GM19239 (cell line): Measurements from ENCODE around the gene FGD5.

Experiments used
- DNase-seq: peaks from one replicate; pipeline ENCODE4 v3.0.0; 2011; ENCODE audit warnings: low spot score; ENCODE audit not compliant: insufficient read length
- FAIRE-seq: peaks from 2 replicates; lab custom pipeline; 2011; peaks lifted over from hg19 to GRCh38; lab: Jason Lieb, UNC

The FGD5 gene, protein sequence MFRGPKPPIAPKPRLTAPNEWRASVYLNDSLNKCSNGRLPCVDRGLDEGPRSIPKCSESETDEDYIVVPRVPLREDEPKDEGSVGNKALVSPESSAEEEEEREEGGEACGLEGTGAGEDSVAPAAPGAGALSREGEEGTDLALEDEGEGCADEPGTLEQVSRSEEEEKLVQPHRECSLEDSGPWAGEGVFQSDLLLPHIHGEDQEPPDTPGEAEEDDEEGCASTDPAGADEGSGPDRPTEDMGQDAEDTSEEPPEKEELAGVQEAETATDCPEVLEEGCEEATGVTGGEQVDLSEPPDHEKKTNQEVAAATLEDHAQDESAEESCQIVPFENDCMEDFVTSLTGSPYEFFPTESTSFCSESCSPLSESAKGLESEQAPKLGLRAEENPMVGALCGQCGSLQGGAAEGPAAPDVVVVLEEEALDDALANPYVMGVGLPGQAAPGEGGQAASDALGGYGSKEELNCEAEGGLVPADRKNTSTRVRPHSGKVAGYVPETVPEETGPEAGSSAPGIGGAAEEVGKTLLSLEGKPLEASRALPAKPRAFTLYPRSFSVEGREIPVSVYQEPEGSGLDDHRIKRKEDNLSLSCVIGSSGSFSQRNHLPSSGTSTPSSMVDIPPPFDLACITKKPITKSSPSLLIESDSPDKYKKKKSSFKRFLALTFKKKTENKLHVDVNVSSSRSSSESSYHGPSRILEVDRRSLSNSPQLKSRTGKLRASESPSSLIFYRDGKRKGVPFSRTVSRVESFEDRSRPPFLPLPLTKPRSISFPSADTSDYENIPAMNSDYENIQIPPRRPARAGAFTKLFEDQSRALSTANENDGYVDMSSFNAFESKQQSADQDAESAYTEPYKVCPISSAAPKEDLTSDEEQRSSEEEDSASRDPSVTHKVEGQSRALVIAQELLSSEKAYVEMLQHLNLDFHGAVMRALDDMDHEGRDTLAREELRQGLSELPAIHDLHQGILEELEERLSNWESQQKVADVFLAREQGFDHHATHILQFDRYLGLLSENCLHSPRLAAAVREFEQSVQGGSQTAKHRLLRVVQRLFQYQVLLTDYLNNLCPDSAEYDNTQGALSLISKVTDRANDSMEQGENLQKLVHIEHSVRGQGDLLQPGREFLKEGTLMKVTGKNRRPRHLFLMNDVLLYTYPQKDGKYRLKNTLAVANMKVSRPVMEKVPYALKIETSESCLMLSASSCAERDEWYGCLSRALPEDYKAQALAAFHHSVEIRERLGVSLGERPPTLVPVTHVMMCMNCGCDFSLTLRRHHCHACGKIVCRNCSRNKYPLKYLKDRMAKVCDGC (N-terminal part only)

DNA sequence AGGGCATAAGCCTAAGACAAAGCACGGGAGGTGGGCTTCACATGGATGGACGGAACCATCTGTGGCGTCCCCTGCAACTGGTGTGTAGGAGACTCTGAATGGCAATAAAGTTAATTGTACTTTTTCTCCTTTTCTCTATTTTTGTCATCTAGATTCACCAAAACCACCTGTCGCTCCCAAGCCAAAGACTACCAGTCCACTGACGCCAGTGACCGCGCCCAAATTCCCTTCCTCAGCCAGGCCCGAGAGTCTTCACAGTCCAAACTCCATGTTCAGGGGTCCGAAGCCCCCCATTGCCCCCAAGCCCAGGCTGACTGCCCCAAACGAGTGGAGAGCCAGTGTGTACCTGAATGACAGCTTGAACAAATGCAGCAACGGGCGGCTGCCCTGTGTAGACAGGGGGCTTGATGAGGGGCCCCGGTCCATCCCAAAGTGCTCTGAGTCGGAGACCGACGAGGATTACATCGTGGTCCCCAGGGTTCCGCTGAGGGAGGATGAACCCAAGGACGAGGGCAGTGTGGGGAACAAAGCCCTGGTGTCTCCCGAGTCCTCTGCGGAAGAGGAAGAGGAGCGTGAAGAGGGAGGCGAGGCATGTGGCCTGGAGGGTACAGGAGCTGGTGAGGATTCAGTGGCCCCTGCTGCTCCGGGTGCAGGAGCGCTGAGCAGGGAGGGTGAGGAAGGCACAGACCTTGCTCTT is at the start of gene FGD5:
Gene FGD5 (plus strand): TSS at position 159 of the 697 bp plus-strand sequence. CDS start 110 bp downstream, at position 269.
- DNase-seq (no peak), FAIRE-seq (no peak)

DNA sequence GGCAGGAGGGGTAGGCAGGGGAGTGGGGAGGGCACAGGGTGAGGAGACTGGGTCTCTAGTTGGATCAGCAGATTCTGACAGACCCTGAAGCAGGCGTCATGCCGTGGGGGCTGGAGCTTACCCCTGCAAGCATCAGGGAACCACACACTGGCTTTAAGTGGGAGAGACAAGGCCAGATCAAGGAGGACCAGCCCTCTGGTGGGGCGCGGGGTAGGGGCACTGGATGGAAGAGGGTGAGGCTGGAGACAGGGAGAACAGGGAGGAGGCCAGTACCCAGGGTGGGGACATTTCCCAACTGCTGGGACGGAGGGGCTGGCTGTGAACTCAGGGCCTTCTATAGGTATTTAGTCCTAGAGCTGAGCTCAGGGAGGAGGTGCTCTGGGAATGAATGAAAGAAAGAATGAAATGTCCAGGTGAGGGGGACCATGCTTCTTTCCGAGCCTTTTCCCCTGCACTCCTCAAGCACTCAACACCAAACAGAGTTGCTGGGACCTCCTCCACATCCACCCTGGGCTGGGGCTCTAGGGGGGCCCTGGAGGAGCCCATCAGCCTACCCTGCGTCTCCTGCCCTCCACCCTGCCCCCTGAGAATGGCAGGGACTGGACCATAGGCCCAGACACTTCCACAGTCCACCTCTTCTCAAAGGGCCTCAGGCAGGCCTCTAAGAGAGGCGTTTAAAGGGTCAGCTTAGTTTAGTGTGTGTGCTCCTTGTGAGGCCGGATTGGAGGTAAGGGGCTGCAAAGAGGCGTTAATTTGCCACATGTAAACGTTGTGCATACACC is 49.0 kb upstream of the FGD5 start:
- DNase-seq (no peak), FAIRE-seq (no peak)

DNA sequence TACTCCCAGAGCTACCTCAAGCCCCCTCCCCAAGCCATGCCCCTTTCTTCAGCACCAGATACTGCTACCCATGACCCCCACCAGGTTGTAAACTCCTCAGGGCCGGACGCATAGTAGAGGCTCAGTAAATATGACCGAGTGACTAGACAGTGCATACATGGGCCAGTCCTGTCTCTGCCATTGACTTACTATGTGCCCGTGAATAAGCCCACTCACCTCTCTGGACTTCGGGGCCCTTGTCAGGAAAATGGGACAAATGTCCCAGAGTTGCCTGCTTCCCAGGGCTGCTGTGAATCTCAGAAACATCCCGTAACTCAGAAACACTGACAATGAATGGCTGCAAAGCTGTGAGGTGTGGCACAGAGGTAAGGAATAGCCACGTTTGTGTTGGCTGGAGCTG is 48.2 kb upstream of the FGD5 start:
- FAIRE-seq, result no peak
- DNase-seq, result no peak

DNA sequence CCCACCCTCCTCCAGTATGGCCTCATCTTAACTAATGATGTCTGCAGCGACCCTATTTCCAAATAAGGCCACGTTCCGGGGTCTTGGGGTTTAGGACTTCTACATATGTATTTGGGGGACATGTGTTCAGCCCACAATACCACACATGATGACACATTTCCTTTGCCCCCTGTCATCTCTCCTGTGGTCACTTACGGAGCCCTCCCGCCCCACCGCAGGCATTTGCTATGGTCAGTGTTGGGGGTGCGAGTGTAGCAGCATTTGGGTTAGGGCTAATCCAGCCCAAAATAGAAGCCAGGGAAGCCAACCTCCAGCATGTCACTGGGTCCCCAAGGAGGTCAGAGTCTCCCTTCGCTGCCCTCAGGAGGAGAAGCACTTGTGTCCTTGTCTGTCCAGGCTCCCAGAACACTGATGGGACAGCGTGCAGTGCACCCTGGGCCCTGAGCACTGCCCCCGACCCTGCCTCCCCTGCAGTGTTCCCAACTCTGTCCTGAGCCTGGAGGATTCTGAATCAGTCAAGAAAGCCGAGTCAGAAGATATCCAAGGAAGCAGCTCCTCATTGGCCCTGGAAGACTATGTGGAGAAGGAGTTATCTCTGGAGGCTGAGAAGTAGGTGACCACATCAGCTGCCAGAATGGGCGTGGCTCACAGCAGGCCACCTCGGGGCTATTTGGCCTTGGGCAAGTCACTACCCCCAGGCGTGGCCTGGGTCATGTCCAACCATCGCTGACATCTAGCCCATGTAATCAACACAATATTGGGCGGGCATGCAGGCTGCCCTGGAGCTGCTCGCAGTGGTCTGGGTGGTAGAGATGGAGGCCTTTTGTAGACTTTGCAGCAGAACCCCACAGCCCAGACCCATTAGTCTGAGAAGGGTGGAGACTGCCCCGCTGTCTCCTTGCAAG is 46.9 kb upstream of the FGD5 start:
- FAIRE-seq (no peak), DNase-seq (no peak)

DNA sequence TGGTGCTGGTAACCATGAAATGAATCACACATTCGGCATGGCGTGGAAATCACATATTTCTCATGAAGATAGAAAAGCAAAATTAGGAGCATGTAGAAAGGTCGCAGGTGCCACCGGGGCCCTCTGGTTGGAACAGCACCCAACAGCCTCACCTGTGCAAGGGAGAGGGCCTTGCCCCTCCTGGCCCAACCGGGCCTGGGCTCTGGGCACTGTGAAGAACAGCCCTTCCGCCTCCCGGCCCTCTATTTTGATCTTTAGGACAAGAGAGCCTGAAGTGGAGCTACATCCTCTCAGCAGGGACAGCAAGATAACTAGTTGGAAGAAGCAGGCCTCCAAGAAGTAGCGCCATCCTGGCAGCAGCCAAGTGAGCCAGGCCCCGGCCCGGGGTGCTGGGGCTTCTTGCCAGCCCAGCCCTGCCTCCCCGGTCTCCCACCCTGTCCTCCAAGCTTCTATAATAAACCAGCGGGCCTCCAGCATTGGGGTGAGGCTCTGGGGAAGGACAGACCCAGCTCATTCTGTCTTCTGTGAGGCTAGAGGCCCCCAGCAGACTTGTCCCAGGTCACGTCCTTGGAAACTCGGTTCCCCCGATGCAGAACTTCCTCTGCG is 46.1 kb upstream of the FGD5 start:
- DNase-seq (no peak), FAIRE-seq (no peak)

DNA sequence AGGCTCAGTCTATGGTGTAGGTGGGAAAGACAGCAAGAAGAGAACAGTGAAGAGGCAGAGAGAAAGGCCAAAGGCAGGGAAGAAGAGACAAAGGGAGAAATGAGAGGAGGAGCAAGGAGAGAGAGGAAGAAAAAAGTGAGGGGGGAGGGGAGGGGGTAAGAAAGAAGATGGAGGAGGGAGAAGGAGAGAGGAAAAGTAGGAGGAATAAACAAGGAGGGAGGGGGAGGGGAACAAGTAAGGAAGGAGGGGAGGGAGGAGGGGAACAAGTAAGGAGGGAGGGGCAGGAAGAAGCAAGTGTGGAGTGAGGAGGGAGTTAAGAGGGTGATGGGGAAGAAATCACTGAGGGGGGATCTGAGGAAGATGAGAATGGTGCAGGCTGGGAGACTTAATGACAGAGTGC is 45.5 kb upstream of the FGD5 start:
- FAIRE-seq (no peak), DNase-seq (no peak)

DNA sequence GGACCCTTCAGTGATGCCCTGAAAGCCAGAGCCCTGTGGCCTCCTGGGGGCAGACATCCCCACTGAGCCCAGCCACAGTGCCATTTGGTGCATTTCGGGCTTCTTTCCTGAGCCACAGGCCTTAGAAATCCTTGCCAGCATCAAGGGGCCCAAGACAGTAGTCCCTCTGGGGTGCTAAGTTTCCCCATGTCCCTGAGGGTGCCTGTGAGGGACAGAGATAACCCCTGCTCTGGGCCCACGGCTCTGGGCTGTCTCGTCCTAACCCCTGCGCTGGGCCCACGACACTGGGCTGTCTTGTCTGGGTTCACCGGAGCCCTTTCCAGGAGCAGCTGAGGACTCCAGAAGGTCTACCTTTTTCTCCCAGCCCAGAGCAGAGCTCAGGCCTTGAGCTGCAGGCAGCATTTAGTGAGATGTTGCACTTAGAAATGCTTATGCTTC is 45.1 kb upstream of the FGD5 start:
- FAIRE-seq (no peak), DNase-seq (no peak)

DNA sequence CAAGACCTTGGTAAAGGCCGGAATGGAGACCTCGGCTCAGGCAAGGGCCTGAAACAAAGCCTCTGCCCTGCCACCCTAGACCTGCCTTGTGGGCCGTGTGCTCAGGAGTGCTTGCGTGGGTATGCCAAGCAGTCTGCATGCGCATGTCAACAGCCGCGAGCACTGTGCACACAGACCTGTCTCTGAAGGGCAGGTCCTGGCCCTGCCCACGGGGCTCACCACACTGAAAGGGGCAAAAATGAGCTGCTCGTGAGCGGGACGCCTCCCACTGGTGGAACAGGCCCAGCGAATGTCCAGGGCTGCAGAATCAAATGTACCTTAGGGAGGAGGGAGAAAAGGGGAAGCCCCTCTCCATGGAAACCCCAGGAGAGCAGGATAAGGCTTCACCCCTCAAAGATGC is 44.3 kb upstream of the FGD5 start:
- DNase-seq (no peak), FAIRE-seq (no peak)

DNA sequence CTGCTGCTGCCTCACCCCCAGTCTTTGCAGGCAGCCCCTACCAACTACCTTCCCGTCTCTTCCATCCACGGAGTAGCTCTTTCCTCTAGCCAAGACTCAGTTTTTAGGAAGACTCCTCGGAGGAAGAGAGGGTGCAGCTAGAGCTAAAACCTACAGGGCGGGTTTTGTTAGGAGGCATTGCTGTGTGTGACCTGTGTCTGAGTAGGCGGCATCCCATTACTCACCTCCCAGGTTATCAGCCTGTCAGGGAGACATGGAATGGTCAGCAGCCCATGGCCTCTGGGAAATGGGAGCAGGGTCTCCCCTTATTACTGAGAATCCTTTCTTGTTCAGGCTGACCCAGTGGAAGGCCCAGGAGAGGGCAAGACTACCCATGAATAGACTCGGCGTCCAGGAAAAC is 43.8 kb upstream of the FGD5 start:
- FAIRE-seq (no peak), DNase-seq (no peak)

DNA sequence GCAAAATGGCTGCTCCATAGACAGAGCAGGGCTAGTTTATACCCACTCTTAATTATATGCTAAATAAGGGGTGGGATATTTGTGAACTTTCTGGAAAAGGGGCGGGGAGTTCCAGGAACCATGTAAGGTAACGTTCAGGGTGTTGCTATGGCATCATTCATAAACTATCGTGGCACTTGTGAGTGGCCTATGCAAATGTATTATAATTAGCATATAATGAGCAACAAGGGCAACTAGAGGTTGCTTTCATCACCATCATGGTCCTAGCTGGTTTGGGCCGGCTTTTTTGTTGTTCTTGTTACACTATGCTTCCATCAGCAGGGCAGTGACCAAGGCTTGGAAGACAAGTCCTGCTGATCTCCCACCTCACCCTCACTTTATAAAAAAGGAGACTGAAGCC is 43.2 kb upstream of the FGD5 start:
- DNase-seq, result no peak
- no peak for FAIRE-seq

DNA sequence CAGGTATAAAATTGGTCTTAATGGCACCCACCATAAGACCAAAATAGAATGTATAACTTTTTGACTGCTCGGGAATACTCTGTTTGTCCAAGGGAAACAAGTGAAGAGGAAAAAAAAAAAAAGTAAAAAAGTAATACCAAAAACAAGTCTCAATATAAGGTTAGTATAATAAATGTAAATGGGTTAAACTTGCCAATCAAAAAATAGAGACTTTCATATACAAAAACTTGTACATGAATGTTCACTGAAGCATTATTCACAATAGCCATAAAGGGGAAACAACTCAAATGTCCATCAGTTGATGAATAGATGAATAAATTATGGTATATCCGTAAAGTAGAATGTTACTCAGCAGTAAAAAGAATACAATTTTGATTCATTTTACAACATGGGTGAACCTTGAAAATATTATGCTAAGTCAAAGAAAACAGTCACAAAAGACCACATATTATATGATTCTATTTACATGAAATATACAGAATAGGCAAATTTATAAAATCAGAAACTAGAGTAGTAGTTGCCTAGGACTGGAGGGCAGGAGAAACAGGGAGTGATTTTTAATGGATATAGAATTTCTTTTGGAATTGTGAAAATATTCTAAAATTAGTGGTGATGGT is 39.6 kb upstream of the FGD5 start:
- DNase-seq, result no peak
- FAIRE-seq, result no peak

DNA sequence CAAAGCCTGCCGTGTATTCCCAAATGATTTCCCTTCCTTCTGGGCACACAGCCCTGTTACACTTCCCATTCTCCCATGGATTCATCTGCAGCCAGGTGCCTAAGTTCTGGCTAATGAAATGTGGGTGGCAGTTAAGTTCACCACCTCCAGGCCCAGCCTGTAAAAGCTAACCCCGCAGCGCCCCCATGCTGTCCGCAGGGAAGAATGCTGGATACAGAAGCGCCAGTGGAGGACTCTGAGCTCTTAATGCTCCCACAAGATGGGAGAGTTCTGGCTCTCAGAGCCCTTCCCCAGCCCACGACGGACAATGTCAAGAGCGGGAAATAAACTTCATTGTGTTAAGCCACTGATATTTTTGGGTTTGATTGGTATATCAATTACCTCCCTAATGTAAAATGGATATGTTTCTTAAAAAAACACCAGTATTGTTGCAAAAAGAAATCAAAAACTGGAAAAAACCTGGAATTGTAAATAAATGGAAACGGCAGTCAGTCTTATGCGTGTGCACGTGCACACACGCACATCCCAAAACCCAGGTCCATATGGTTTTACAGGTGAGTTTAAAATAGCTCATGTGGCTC is 37.7 kb upstream of the FGD5 start:
- FAIRE-seq (no peak), DNase-seq (peak; percentile 41)

DNA sequence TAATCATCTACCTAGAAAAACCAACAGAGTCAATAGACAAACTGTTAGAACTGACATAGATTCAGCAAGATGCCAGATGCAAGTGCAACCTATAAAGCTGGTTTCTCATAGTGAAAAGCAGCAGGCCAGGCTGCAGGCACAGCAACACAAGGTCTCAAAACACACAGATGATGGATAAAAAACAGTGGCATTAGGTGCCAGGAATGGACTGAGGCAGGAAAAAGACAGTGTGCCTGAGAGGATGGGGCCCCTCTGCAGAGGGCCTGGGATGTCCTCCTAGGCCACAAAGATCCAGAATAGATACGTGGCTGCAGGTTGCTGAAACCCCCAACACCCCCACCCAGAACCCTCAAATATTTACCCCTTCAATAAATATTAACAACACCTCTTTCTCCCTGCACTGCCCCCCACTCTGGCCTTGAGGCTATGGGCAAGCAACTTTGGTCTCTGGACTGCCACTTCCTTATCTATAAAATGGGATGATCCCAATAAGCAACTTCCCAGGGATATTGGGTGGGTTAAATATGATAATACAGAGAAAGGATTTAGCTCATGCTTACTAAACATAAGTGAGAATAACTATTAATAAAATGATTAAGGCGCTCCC is 35.2 kb upstream of the FGD5 start:
- FAIRE-seq (no peak), DNase-seq (no peak)

DNA sequence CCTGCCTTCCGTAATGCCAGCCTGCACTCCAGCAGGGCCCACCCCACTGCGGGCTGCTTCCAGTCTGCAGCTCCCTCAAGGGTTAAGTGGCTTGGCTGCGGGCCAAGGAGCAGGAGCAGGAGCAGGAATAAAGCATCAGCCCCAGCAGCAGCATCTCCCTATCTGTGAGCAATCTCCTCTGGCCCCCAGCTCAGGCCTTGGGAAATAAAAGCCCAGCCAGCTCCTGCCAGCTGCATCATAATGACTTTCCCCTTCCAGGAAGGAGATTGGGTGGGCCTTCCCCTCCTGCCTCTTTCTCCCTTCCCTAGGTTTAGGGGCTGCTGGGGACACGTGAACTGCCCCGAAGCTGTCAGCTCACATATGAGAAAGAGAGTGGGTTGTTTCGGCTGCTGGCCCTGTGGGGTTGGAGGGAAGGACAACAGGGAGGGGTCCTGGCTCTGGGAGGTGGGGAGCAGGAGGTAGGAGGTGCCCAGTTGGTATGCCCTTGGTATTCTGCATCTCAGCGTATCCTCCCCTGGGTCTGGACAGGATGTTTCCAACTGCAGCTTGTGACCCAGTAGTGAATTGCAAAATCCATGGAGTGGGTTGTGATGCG is 34.6 kb upstream of the FGD5 start:
- FAIRE-seq (no peak), DNase-seq (no peak)

DNA sequence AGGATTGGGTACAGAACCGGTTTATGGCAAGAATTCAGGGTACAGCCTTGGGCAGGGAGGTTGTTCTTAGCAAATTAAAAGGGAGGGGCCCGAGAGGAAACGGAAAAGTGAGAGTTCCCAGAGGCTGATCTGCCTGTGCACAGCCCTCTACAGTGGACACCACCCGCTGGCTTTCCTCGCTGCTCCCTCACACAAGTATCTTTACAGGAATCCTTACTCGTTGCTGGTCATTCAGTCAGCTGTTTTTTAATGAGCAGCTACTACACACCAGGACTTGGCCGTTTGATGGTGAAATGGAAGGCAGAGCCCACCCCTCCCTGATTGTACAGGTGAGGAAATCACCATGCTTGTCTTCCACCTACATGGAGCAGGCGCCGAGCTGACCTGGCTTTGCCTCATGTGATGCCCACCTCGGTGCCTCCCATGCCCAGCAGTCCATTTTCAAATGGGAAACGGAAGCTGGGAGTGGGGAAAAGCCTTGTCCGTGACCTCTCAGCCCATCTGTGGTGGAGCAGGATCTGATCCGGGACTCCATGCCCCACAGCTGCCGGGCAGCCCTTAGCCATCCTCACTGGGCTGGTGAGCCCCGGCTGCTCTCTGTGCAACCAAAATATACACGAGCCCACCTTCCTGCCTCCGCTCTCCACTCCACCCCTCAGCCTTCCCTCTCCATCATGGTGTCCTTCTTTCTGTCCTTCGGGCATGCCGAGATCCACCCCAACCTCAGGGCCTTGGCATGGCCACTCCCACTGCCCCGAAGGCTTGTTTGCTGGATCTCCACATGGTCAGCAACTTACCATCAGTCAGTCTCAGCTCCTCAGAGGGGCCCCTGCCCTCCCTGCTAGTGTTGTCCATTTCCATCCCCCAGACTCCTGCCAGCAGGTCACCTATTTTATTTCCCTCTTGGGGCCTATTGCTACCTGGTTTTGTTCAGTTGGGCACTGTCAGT is 33.3 kb upstream of the FGD5 start:
- DNase-seq, result no peak
- FAIRE-seq, result no peak
